Activated naive CD4-positive, alpha-beta T cell treated with anti-CD3 and anti-CD28 coated beads, Interleukin-2, amount 50 U/mL, for 16 hours (primary cell): ENCODE measurements around the gene SAFB.

Experiments
- DNase-seq: peaks from one replicate; pipeline ENCODE4 v3.0.0-alpha.2; 2020

Gene SAFB

DNA sequence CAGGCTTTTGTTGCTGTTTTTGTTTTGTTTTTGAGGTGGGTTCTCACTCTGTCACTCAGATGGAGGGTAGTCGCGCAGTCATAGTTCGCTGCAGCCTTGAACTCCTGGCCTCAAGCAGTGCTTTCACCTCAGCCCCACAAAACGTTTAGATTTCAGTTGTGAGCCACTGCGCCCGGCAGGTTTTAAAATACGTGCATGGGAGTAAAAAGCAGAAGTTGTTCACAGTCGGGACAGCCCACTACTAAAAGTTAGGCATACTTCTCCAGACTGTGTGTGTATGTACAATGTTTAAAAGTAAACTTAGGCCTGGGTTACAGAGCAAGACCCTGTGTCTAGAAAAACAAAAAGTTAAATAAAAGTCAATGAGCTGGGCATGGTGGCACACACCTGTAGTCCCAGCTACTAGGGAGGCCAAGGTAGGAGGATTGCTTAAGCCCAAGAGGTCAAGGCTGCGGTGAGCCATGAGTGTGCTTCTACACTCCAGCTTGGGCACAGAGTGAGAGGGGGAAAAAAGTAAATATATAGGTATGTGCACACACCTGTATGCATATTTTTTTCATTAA lies 6.1 kb downstream of the SAFB start:
- no peak for DNase-seq

- no peak for DNase-seq
Observed at GRCh38 chr19:5631567-5632240, 8.8 kb downstream of the SAFB start.

- no peak for DNase-seq
Observed at GRCh38 chr19:5632241-5632612, 9.3 kb downstream of the SAFB start.

DNA sequence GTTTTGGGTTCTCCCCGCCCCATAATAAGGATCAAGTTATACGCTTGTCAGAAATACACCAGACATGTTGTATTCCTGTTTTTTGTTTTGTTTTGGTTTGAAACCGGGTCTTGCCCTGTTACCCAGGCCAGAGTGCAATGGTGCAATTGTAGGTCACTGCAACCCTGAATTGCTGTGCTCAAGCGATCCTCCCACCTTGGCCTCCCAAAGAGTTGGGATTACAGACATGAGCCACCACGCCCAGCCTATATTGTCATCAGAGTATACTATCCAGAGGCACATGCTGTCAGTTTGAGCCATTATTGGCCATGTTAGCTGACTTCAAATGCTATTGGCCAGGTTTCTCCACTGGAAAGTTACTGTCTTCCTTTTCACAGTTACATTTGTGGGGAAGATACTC lies 9.8 kb downstream of the SAFB start:
- no peak for DNase-seq

GRCh38 chr19:5635427-5635826 lies 12.5 kb downstream of the SAFB start:
- no peak for DNase-seq

- DNase-seq: no peak
Observed at GRCh38 chr19:5637971-5638370, 15.1 kb downstream of the SAFB start.

GRCh38 chr19:5641171-5641570 lies 18.3 kb downstream of the SAFB start:
- no peak for DNase-seq

DNA sequence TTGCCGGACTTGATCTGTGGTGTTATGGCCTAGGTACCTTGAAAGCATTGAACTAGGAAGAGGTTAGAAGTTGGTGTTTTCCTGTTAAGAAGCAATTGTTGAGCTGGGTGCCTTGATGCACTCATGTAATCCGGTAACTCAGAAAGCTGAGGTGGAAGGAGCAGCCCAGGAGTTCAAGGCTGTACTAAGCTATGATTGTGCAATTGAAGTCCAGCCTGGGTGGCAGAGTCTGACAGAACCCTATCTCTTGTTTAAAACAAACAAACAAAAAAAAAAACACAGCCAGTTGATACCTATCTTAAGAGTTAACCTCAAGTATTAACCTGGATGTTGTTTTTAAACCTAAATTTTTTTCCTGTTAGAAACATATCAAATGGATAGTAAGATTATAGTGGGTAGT lies 19.3 kb downstream of the SAFB start:
- DNase-seq: no peak

- no peak for DNase-seq
Observed at GRCh38 chr19:5643060-5643459, 20.2 kb downstream of the SAFB start.

DNA sequence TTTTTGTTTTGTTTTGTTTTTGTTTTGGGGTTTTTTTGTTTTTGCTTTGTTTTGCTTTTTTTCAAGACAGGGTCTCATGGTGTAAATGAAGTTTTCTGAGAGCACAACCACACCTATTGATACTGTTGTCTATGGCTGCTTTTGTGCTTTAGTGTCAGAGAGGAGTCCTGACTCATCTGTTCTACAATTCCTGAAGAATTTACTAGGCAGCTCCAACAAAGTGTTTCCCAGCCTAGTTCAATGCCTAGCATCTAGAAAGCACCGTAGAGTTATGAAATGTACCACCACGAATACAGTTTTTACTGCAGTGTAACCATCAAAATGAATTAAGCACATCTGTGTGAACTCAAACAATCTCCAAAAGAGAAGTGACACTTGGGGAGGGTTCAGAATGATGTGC lies 21.2 kb downstream of the SAFB start:
- DNase-seq: no peak

DNA sequence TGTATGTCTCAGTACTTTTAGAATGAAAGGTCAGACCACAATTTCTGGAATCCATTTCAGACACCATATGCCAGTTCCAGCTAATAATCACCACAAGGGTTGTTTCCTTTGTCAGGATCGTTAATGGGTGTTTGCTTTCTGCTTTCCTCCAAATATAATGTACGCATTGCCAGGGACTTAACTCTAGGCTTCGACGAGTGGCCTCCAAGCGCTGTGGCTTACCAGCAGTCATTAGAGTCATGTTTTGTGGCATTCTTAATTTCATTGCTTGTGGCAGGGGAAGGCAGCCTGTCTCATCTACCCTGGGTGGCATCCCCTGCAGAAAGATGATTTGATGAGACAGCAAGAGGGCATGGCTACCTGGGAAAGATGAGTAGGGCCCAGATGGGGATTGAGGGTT lies 22.5 kb downstream of the SAFB start:
- no peak for DNase-seq

- no peak for DNase-seq
Observed at GRCh38 chr19:5646703-5647102, 23.8 kb downstream of the SAFB start.

GRCh38 chr19:5648464-5648863 lies 25.6 kb downstream of the SAFB start:
- no peak for DNase-seq

- DNase-seq: no peak
Observed at GRCh38 chr19:5651361-5651760, 28.5 kb downstream of the SAFB start.

- no peak for DNase-seq
Observed at GRCh38 chr19:5652261-5652660, 29.4 kb downstream of the SAFB start.

GRCh38 chr19:5654931-5655330 lies 32.0 kb downstream of the SAFB start:
- DNase-seq: no peak

DNA sequence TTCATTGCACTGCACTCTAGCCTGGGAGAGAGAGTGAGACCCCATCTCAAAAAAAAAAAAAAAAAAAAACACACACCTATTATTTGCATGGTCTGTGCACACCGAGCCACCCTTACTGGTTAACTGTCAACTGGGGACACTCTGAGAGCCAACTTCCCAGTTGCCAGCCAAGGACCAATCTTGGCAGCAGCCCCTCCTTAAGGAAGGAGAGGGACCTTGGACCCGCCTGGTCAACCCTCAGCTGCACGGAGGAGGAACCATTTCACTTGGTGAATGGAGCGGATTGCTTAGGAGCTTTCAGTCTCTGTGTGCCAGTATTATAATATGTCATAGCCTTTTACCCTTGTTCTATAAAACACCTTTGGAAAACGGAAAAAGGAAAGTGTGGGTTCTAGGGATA lies 32.5 kb downstream of the SAFB start:
- DNase-seq: no peak

GRCh38 chr19:5661483-5661882 lies 38.6 kb downstream of the SAFB start:
- DNase-seq: no peak

DNA sequence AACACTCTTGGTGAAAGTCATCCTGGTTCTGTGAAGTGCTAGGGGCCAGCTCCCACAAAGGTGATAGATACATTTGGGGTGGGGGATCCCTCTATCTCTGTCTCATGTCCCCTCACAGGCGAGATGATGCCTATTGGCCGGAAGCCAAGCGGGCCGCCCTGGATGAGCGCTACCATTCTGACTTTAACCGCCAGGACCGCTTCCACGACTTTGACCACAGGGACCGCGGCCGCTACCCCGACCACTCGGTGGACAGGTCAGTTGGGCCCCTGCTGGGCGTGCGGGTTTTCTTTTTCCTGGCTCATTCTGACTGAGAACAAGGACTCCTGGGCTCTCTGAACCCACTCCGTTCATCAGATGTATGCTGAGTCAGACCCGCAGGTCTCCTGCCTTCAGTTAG lies 41.0 kb downstream of the SAFB start:
- no peak for DNase-seq

DNA sequence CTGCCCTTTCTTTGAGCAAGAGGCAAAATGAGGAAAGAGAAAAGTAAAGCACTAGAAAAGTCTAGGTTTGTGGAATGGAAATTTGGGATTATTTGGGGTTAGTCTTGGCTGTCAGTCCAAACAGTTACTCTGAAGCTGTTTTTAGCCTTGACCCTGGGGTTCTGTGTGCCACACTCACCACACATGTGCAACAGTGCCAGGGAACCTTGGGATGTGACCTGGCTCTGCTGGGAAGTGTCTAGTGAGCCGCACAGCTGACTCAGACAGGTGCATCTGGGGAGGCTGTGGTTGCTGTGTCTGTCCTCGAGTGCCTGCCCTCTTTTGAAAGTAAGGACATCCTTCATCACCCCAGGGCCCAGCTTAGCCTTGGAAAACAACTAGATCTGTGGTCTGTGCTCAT lies 41.6 kb downstream of the SAFB start:
- no peak for DNase-seq

GRCh38 chr19:5665781-5666513 lies 43.1 kb downstream of the SAFB start:
- no peak for DNase-seq

DNA sequence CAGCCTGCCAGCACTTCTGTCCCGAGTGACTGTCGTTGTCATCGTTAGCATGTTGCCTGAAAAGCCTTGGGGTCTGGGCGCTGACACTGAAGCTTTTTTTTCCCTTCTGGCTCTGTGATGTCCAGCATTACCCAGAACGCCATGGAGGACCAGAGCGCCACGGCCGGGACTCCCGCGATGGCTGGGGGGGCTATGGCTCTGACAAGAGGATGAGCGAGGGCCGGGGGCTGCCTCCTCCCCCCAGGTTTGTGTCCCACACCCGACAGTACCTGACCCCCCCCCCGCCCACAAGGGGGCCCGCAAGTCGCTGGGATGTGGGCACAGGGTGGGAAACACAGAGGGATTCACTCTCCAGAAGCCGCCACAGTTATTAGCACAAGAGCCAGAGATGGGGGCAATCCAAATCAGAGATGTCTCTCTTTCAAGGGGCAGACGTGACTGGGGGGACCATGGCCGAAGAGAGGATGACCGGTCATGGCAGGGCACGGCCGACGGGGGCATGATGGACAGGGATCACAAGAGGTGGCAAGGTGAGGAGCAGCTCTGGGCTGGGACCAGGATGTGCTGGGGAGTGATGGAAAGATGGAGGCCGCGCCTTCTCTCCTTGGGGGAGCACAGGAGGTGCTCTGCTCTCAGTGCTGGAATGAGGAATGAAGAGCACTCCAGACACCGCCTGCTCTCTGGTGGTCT lies 44.2 kb downstream of the SAFB start:
- DNase-seq: no peak

DNA sequence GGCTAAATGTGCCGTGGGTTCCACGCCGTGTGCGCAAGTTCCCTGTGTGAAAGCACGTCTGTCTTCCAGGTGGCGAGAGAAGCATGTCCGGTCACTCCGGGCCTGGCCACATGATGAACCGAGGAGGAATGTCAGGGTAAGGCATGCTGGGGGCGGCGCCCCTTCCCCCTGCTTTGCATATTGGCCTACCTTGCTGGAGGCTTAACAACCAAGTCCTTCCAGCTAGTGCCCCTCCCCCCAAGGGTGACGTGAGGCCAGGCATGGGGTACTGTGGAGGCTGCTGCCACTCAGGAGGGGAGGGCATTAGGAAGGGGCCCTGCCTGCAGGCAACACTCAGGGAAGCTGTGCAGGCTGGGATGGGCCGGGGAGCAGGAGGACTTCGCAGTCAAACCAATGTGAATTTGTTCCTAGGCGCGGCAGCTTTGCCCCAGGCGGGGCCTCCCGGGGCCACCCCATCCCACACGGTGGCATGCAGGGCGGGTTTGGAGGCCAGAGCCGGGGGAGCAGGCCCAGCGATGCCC lies 44.9 kb downstream of the SAFB start:
- no peak for DNase-seq

DNA sequence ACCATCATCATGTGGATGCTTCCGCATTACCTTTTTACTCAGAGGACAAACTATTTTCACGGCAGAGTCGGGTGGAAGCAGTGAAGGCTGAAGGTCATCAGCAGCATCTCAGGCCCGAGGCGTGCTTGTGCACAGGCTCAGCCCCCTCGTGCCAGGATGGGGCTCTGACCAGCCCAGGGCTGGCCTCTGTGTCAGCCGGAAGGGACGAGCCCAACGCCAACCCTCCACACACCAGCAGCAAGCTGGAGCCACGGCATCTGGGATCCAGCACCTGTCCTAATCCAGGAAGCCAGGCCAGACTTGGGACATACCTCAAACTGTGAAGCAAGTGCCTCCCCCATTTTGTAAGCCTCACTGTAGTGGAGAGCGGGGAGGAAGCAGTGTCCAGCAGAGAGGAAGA lies 46.3 kb downstream of the SAFB start:
- no peak for DNase-seq
